Sigmoid colon (tissue), 7 donors: ENCODE data around the gene KAZN. TPM values are rescaled to one million over a fixed set of nuclear protein-coding genes. Genes with fewer than 3 reads are reported as not detected.

ENCODE experiments used
- DNase-seq: peaks from one replicate; pipeline ENCODE4 v3.0.0-alpha.2; 2019
- H3K27ac ChIP-seq, 4 donors: fragments of 200-600 bp; sonication (generic); one replicate each; pipeline ENCODE4 v1.5.1; 2016 to 2019; ENCODE audit warnings: mild to moderate bottlenecking in 1 of 4
- H3K27me3 ChIP-seq, 3 donors: fragments of 200-600 bp; sonication (generic); one replicate each; pipeline ENCODE4 v1.5.1; 2019; ENCODE audit warnings: mild to moderate bottlenecking in 1 of 3
- H3K36me3 ChIP-seq, 4 donors: fragments of 200-600 bp; sonication (generic); one replicate each; pipeline ENCODE4 v1.5.1; 2016 to 2019
- H3K4me1 ChIP-seq, 4 donors: fragments of 200-600 bp; sonication (generic); one replicate each; pipeline ENCODE4 v1.5.1; 2017 to 2019
- H3K4me3 ChIP-seq, 4 donors: fragments of 200-600 bp; sonication (generic); one replicate each; pipeline ENCODE4 v1.5.1; 2017 to 2019; ENCODE audit warnings: mild to moderate bottlenecking in 2 of 4, moderate library complexity in 1 of 4
- H3K9me3 ChIP-seq, 4 donors: fragments of 200-600 bp in 3 of 4; sonication (generic) in 3 of 4; one replicate each; pipeline versions ENCODE4 v1.5.1 to v1.6.1; 2013 to 2019
- EP300 ChIP-seq, 4 donors: sonication (generic); formaldehyde crosslinking; IDR thresholded peaks; one replicate each; pipeline ENCODE4 v1.6.1; 2017; ENCODE audit warnings: antibody characterized with exemption in 4 of 4
- POLR2A ChIP-seq, 2 donors: fragments of 450-650 bp; IDR thresholded peaks; one replicate each; pipeline ENCODE4 v1.6.1; 2016; ENCODE audit warnings: antibody characterized with exemption in 2 of 2, mild to moderate bottlenecking in 2 of 2, moderate library complexity in 2 of 2
- POLR2AphosphoS5 ChIP-seq, 4 donors: sonication (generic); formaldehyde crosslinking; IDR thresholded peaks; one replicate each; pipeline ENCODE4 v1.6.1; 2017; ENCODE audit warnings: antibody characterized with exemption in 4 of 4
- WGBS, 2 donors: extraction: QIAGEN DNeasy Blood & Tissue Kit; methylation state at CpG; one replicate each; pipeline ENCODE4 v1.1.7; 2013; 5-methylcytosine and 5-hydroxymethylcytosine counted together
- intact Hi-C: fragments of 100-400 bp; cut with DNase I; formaldehyde crosslinking; loops from one replicate; pipeline ENCODE4 v1.15.1; 2023
- polyA plus RNA-seq, 3 donors: library from polyadenylated mRNA; stranded (reverse); fragments of 200-250 nt; gene quantifications; one replicate each; pipeline ENCODE4 v1.2.3, GENCODE V29; 2013
- total RNA-seq, 4 donors: library from RNA; depleted of rRNA; stranded (reverse); fragments of >200 nt; gene quantifications; one replicate each; pipeline ENCODE4 v1.1.0, GENCODE V29; 2016
- TF ChIP-seq, protein P1 (sequence below), 4 experiments: fragments of 450-650 bp in 3 of 4; fragments of 200-600 bp in 1 of 4; IDR thresholded peaks; one replicate each; pipeline ENCODE4 v1.5.1; 2016 to 2019; ENCODE audit warnings: antibody characterized with exemption in 4 of 4, mild to moderate bottlenecking in 3 of 4, moderate library complexity in 2 of 4
- donor health status: healthy with polysubstance abuse.
- donor health status: Bipolar disorder and iron deficiency.
- donor health status: healthy.

Gene KAZN
- total and polyA plus RNA-seq, 7 donors = 2.5 to 11.4 (median 5.6) TPM

GRCh38 chr1:15115542-15116330 is 517.3 kb downstream of the KAZN start:
- no peaks in the 10 kb centered on the region for H3K4me1 ChIP-seq
- H3K27me3 ChIP-seq = no peaks in the 10 kb centered on the region
- H3K27ac ChIP-seq = no peak overlapping the region
- H3K9me3 ChIP-seq = no peaks in the 10 kb centered on the region
- no peak for DNase-seq
- no peak for TF ChIP-seq POLR2A (IDR thresholded peaks at IDR 0.05)
- TF ChIP-seq POLR2AphosphoS5 (IDR thresholded peaks at IDR 0.05) = no peak
- no peak for TF ChIP-seq EP300 (IDR thresholded peaks at IDR 0.05)
- TF ChIP-seq, protein P1, sequence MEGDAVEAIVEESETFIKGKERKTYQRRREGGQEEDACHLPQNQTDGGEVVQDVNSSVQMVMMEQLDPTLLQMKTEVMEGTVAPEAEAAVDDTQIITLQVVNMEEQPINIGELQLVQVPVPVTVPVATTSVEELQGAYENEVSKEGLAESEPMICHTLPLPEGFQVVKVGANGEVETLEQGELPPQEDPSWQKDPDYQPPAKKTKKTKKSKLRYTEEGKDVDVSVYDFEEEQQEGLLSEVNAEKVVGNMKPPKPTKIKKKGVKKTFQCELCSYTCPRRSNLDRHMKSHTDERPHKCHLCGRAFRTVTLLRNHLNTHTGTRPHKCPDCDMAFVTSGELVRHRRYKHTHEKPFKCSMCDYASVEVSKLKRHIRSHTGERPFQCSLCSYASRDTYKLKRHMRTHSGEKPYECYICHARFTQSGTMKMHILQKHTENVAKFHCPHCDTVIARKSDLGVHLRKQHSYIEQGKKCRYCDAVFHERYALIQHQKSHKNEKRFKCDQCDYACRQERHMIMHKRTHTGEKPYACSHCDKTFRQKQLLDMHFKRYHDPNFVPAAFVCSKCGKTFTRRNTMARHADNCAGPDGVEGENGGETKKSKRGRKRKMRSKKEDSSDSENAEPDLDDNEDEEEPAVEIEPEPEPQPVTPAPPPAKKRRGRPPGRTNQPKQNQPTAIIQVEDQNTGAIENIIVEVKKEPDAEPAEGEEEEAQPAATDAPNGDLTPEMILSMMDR (IDR thresholded peaks at IDR 0.05) = no peak
- no peak overlapping the region for H3K4me3 ChIP-seq
- intact Hi-C loops = no loop called here
- no peaks in the 10 kb centered on the region for H3K36me3 ChIP-seq
- 94 to 95% methylated on average over 15 of the region's 15 CpGs for WGBS, 2 donors

DNA sequence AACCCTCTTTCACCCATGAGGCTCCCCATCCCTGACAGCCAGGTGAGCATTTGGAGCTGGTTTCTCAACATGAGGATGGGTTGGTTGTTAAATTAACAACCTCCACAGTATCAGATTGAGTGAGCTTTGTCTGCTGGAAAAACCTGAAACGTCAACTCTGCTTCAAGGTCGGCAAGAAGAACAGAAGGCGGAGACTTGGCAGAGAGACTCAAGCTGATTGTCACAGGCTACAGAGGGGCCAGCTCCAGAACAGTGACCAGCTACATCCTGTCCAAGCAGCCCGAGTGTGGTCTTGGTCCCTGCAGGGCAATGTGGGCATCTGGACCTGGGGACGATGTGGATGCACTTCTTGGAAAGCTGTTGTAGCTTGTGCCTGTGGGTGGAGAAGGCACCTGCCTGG is 518.5 kb downstream of the KAZN start:
- Histone ChIP-seq H3K27me3 (no peaks in the 10 kb centered on the region), H3K36me3 (no peaks in the 10 kb centered on the region), H3K4me3 (no peak overlapping the region), H3K9me3 (no peaks in the 10 kb centered on the region), H3K4me1 (no peaks in the 10 kb centered on the region), H3K27ac (no peak overlapping the region)
- no peak for DNase-seq
- TF ChIP-seq, protein P1 (IDR thresholded peaks at IDR 0.05) = no peak
- TF ChIP-seq POLR2AphosphoS5 (IDR thresholded peaks at IDR 0.05) (no peak), EP300 (IDR thresholded peaks at IDR 0.05) (no peak), POLR2A (IDR thresholded peaks at IDR 0.05) (no peak)
- 44 to 55% methylated on average over 5 of the region's 5 CpGs for WGBS, 2 donors
- intact Hi-C loops = no loop called here

GRCh38 chr1:15117671-15118325 is 519.3 kb downstream of the KAZN start:
- TF ChIP-seq EP300 (IDR thresholded peaks at IDR 0.05) = no peak
- no peak for DNase-seq
- Histone ChIP-seq H3K27ac (no peak overlapping the region), H3K4me1 (no peaks in the 10 kb centered on the region), H3K36me3 (no peaks in the 10 kb centered on the region), H3K4me3 (no peak overlapping the region), H3K27me3 (no peaks in the 10 kb centered on the region), H3K9me3 (no peaks in the 10 kb centered on the region)
- intact Hi-C loops = no loop called here
- WGBS, 2 donors = 70 to 77% methylated on average over 8 of the region's 8 CpGs

GRCh38 chr1:15118579-15118978 is 520.1 kb downstream of the KAZN start:
- Histone ChIP-seq H3K27me3 (no peaks in the 10 kb centered on the region), H3K4me1 (no peaks in the 10 kb centered on the region), H3K4me3 (no peak overlapping the region), H3K36me3 (no peaks in the 10 kb centered on the region), H3K9me3 (no peaks in the 10 kb centered on the region), H3K27ac (no peak overlapping the region)
- TF ChIP-seq, protein P1 (IDR thresholded peaks at IDR 0.05) = no peak
- no peak for TF ChIP-seq POLR2A (IDR thresholded peaks at IDR 0.05)
- no peak for TF ChIP-seq POLR2AphosphoS5 (IDR thresholded peaks at IDR 0.05)
- no peak for TF ChIP-seq EP300 (IDR thresholded peaks at IDR 0.05)
- no peak for DNase-seq
- WGBS, 2 donors = 89 to 92% methylated on average over 8 of the region's 8 CpGs
- intact Hi-C loops = no loop called here

DNA sequence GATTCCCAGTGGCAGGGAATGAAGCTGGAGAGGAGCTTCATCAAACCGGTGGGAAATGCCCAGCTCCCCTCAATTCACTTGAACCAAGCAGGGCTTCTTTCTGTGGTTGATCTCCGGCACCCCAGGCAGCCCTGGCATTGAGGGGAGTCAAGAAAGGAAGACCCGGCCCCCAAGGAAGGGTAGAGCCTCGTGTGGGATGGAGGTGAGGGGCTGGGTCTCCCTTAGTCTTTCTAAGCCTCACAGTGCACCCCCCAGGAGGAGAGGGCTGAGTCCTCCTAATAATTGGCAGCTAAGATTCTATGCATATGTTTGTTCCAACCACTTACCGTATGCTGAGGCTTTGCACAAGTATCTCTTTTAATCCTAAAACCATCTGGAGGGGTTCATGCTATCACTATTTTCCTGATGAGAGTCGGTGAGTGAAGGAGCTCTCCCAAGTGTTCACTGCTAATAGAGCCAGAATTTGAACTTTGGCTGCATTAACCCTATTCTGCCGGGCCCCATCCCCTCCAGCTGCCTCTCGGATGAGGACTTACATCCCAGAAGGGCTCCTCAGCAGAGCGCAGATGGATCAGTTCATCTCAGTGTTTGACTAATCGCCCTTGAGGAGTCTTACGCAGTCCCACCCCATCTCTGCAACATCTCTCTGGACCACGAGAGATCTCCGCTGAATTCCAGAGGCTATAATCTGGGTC is 521.9 kb downstream of the KAZN start:
- intact Hi-C loops = loop anchor here (10.0 kb wide), 1 partner anchor 314 kb away; the partner anchor contains the start of gene CTRC
- 83 to 93% methylated on average over 13 of the region's 13 CpGs for WGBS, 2 donors

More for the DNA sequence above, 521.9 kb downstream of the KAZN start:
- Histone ChIP-seq H3K4me1 (no peaks in the 10 kb centered on the region), H3K4me3 (no peak overlapping the region), H3K9me3 (no peaks in the 10 kb centered on the region), H3K27ac (no peak overlapping the region), H3K27me3 (no peaks in the 10 kb centered on the region), H3K36me3 (no peaks in the 10 kb centered on the region)
- TF ChIP-seq, protein P1 (IDR thresholded peaks at IDR 0.05) = no peak
- TF ChIP-seq POLR2A (IDR thresholded peaks at IDR 0.05) (no peak), POLR2AphosphoS5 (IDR thresholded peaks at IDR 0.05) (no peak), EP300 (IDR thresholded peaks at IDR 0.05) (no peak)
- DNase-seq = no peak
